GM18870 (cell line): ENCODE results near the gene PLCL1.

Experiments
- ATAC-seq: cut with Tn5 transposase; IDR thresholded peaks from one replicate; pipeline ENCODE4 v1.9.1; 2021; ENCODE audit warnings: moderate library complexity; ENCODE audit not compliant: unreplicated experiment

PLCL1 gene

GRCh38 chr2:197946562-197946961, 142.2 kb downstream of the PLCL1 start:
- ATAC-seq: no peak

GRCh38 chr2:197947219-197947757, 142.9 kb downstream of the PLCL1 start:
- ATAC-seq: no peak

- no peak for ATAC-seq
Observed at GRCh38 chr2:197949224-197949623, 144.8 kb downstream of the PLCL1 start.

- ATAC-seq: no peak
Observed at GRCh38 chr2:197950006-197950405, 145.6 kb downstream of the PLCL1 start.

- ATAC-seq: no peak
Observed at GRCh38 chr2:197950724-197951123, 146.3 kb downstream of the PLCL1 start.

GRCh38 chr2:197952540-197953202, 148.3 kb downstream of the PLCL1 start:
- no peak for ATAC-seq

- ATAC-seq: no peak
Observed at GRCh38 chr2:197954328-197954727, 149.9 kb downstream of the PLCL1 start.

- no peak for ATAC-seq
Observed at GRCh38 chr2:197958592-197959150, 154.3 kb downstream of the PLCL1 start.

GRCh38 chr2:197959383-197959782, 155.0 kb downstream of the PLCL1 start:
- ATAC-seq: no peak

GRCh38 chr2:197960786-197961185, 156.4 kb downstream of the PLCL1 start:
- ATAC-seq: no peak

GRCh38 chr2:197964720-197965119, 160.3 kb downstream of the PLCL1 start:
- no peak for ATAC-seq

GRCh38 chr2:197965756-197966155, 161.4 kb downstream of the PLCL1 start:
- ATAC-seq: no peak

GRCh38 chr2:197969391-197969893, 165.0 kb downstream of the PLCL1 start:
- no peak for ATAC-seq

GRCh38 chr2:197972061-197972460, 167.7 kb downstream of the PLCL1 start:
- no peak for ATAC-seq

- ATAC-seq: no peak
Observed at GRCh38 chr2:197972587-197972986, 168.2 kb downstream of the PLCL1 start.

GRCh38 chr2:197973772-197974171, 169.4 kb downstream of the PLCL1 start:
- no peak for ATAC-seq

GRCh38 chr2:197975931-197976519, 171.6 kb downstream of the PLCL1 start:
- ATAC-seq: no peak

- ATAC-seq: no peak
Observed at GRCh38 chr2:197978971-197979370, 174.6 kb downstream of the PLCL1 start.

GRCh38 chr2:197982565-197982964, 178.2 kb downstream of the PLCL1 start:
- ATAC-seq: no peak

GRCh38 chr2:197985029-197985638, 180.7 kb downstream of the PLCL1 start:
- ATAC-seq: no peak

GRCh38 chr2:197986977-197987376, 182.6 kb downstream of the PLCL1 start:
- ATAC-seq: no peak

GRCh38 chr2:197990356-197990755, 186.0 kb downstream of the PLCL1 start:
- ATAC-seq: no peak
